OCI-LY3 (cell line): ENCODE data around the gene RAP1GDS1.

Experiments
- EZH2phosphoT487 ChIP-seq: fragments of 200-600 bp; shearing (Covaris generic); IDR thresholded peaks from 2 replicates; pipeline ENCODE4 v1.6.1; 2018; ENCODE audit warnings: antibody characterized with exemption, mixed run types, low read depth
- TF ChIP-seq, protein P1 (sequence below): fragments of 200-600, 300-600 bp; sonication (generic); IDR thresholded peaks from 2 replicates; pipeline ENCODE4 v1.5.1; 2014; ENCODE audit warnings: antibody characterized with exemption, low read length, low read depth

- TF ChIP-seq, protein P1, sequence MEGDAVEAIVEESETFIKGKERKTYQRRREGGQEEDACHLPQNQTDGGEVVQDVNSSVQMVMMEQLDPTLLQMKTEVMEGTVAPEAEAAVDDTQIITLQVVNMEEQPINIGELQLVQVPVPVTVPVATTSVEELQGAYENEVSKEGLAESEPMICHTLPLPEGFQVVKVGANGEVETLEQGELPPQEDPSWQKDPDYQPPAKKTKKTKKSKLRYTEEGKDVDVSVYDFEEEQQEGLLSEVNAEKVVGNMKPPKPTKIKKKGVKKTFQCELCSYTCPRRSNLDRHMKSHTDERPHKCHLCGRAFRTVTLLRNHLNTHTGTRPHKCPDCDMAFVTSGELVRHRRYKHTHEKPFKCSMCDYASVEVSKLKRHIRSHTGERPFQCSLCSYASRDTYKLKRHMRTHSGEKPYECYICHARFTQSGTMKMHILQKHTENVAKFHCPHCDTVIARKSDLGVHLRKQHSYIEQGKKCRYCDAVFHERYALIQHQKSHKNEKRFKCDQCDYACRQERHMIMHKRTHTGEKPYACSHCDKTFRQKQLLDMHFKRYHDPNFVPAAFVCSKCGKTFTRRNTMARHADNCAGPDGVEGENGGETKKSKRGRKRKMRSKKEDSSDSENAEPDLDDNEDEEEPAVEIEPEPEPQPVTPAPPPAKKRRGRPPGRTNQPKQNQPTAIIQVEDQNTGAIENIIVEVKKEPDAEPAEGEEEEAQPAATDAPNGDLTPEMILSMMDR = no peak
- no peak for TF ChIP-seq EZH2phosphoT487
Measured at GRCh38 chr4:98468709-98469108, 207.5 kb downstream of the RAP1GDS1 start.
